Activated CD4-positive, alpha-beta T cell treated with anti-CD3 and anti-CD28 coated beads, Interleukin-2, amount 50 U/mL, for 4 hours (primary cell): ENCODE results near the gene HLA-DRB5.
"Not testable (repeated sequence)": the region's sequence is repeated elsewhere in the genome, so short reads cannot be mapped to it uniquely, and the experiment has no call there.

Experiments used
- DNase-seq, 2 experiments: peaks; one replicate each; pipeline ENCODE4 v3.0.0-alpha.2; 2020

Gene HLA-DRB5

DNA sequence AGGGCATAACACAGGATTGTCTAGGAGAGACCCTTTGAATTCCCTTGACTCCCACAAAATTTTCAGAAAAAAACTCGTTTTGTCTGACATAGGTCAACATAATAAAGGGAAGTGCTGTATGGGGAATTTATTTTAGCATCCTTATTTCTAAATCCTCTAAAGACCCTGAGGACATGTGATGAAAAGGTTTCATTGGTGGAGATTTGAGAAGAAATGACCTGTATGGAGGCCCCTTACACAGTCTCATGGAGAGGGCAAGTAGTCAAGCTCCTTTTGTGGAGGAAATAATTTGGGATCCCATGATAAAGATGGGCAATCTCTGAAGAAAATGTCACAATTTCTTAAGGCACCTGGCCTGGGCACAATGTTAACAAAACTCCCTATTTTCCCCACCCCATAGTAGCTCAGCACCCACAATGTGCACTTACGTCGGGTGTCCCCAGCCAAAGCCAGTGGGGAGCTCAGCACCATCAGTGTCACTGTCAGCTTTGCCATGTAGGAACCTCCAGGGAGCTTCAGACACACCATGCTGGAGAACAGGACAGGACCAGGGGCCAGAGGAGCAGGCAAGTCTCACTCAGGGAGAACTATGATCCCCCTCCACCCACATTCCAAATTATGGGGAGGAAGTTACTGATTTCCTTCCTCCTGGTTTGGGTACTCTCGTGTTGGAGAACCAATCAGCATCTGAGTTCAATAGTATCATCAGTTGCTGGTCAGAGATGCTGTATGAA lies at the start of gene HLA-DRB5:
HLA-DRB5 (minus strand) TSS at position 591 of the 734 bp plus-strand sequence; CDS start at position 528, 63 bp downstream.
- DNase-seq: no peak

DNA sequence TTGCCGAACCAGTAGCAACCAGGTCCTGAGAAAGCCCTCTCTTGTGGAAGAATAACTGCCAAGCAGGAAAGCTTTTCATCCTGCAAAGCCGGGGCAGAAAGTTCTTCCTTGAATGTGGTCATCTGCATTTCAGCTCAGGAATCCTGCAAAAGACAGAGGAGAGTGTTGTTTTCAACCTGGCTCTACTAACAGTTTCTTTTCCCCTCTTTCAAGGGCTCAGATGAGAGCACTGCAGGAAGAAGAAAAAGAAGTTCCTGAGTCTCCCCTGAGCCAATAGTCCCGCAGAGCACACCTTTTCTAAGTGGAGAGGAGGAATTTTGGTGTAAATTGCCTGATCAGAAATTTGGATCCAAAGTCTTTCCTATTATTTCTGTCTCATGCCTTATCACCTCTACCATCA lies 48.9 kb upstream of the HLA-DRB5 start:
- no peak for DNase-seq

DNA sequence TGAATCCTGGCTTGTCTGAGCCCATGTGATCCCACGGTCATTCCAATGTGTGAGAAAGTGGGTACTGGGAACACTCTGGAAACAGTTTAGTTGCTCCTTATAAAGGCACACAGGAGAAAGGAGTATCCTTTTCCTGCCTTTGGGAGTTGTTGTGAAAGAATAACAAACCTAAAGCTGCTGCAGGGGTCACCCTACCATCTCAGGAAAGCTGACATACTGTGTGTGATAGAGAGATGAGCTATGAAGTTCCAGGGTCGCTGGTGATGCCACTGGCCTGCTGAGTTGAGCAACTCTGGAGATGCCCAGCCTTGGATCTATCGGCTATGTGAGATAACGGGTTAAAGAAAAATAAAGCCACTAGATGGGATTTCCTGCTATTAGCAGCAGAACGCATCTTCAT lies 47.4 kb upstream of the HLA-DRB5 start:
- not testable (repeated sequence) for DNase-seq

DNA sequence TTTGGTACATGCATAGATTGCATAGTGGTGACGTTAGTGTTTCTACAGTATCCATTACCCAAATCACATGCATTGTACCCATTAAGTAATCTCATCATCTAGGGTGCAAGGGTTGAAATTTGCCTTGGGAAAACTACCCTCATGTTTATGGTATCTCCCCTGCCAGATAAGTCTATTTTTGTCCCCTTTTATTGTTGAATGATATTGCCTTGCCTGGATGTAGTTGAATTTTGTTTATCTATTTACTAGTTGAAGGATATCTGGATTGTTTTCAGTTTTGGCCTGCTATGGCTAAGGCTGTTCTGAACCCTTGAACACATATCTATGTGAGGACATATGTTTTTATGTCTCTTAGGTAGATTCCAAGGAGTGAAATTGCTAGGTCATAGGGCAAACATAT lies 46.2 kb upstream of the HLA-DRB5 start:
- DNase-seq: no peak

DNA sequence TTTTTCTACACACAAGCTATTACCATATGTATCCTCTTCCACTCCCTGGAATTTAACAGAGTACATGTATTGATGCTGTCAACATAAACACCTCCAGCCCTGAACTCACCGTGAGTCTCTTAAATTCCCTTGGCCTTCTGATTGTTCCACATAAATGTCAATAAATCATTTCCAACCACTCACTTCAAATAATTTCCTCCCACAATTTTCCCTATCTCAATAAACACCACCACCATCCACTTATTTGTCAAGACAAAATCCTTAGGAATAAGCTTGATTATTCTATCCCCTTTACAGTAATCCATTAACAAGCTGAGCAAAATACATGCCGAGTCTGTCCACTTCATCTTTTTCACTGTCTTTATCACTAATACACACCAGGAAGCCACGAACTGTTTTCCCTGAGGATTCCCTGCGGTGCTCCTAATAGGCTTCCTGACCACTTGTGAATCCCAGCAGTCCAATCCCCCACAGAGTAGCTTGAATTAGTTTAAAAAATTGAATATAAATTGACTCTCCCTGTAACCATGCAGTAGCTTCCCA lies 40.3 kb upstream of the HLA-DRB5 start:
- DNase-seq: no peak

DNA sequence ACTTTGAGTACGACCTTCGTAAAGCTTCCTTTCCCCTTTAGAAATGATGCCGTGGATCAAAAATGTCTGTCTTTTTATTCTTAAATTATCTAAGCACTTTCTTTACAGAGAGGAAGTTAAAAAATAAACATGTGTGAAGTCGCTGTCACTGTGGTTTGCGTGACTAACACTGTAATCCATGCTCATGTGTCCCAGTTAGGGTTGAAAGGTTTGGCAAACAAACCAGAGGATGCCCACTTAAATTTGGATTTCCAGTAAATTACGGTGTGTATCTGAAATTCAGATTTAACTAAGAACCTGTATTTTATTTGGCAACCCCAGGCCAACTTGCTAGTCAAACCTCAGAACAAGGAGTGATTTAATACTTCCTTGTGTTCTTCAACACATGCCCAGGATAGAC lies 38.5 kb upstream of the HLA-DRB5 start:
- DNase-seq: no peak

DNA sequence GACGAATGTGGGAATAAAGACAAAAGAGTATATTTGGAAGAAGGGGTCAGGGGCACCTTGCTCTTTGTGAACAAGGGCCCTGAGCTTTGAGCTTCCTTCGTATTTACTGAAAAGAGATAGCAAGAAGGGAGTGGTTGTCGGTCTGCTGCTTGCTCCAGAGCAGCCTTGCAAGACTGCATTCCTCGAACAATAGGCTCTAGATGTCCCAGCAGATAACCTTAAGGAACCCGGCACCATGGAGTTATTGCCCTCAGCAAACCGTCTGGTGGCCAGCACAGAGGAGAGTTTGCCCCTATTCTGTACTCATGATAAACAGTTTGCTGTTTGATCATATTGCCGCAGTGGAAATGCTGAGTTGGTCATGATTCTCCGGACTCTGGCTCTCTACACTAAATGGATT lies 36.9 kb upstream of the HLA-DRB5 start:
- no peak for DNase-seq

DNA sequence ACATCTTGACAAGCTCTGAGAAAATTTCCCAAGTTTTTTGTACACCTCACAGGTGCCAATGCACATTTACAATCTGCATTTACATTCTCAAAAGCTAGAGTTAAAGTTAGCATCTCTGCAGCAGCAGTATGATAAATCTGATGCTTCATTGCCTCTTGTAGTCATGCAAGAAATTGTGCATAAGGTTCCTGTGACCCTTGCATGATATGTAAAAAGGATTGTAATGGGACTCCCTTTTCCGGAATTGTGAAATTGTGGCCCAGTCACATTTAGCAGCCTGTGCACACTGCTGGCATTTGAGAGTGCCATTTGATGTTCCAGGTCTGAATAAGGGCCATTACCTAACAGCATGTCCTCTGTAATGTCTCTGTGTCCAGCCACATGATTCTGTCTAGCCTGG lies 35.4 kb upstream of the HLA-DRB5 start:
- no peak for DNase-seq

DNA sequence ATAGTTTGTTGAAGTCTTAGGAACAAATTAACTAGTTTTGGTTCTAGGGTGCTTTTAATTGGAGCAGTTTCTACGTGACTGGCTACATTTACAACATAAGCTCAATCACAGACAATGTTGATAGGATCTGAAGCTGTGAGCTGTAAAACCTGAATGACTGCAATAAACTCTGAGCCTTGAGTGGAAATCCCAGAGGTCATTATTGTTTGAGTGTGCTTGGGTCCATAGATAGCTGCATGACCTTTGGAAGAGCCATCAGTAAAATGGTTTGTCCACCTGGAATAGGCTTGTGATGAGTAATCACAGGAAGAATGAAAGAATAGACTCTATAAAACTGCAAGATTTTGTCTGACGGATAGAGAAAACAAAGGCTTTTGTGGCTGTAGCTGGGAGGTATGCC lies 32.9 kb upstream of the HLA-DRB5 start:
- DNase-seq: no peak

DNA sequence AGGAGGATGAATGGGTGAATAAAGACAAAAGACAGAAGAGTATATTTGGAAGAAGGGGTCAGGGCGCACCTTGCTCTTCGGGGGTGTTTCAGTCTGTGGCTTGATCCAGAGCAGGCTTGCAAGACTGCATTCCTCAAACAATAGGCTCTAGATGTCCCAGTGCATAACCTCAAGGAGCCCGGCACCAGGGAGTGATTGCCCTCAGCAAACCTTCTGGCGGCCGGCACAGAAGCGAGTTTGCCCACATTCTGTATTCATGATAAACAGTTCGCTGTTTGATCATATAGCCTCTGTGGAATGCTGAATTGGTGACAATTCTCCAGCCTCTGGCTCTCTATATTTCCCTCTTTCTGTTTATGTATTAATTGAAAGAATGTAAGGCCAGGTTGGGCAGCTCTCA lies 29.7 kb upstream of the HLA-DRB5 start:
- DNase-seq: no peak

DNA sequence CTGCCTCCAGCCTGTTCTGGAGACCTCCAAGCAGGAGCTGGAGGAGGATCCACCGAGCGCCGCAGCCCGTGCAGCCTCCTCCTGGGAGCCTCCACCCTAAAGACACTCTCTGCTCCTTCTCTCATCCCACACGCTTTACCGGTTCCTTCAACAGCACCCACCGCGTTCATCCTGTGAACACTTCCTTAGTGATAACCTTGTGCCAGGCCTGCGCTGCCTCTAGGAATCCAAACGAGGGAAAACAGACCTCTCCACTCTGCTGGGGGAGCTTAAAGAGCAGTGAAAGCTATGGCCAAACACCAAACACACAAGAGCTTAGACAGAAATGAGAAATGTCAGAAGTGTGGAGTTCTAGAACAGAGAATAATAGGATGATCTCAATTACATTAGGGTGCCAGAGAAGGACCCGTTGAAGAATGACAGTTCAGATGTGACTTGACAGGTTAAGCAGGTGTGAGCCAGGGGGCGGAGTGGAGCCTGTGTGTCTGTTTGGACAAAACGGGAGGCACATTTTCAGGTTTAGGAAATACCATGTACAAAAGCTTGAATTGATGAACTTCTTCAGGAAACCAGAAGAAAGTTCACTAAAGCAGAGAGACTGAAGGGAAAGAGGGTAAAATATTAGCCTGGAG lies 28.5 kb upstream of the HLA-DRB5 start:
- no peak for DNase-seq

DNA sequence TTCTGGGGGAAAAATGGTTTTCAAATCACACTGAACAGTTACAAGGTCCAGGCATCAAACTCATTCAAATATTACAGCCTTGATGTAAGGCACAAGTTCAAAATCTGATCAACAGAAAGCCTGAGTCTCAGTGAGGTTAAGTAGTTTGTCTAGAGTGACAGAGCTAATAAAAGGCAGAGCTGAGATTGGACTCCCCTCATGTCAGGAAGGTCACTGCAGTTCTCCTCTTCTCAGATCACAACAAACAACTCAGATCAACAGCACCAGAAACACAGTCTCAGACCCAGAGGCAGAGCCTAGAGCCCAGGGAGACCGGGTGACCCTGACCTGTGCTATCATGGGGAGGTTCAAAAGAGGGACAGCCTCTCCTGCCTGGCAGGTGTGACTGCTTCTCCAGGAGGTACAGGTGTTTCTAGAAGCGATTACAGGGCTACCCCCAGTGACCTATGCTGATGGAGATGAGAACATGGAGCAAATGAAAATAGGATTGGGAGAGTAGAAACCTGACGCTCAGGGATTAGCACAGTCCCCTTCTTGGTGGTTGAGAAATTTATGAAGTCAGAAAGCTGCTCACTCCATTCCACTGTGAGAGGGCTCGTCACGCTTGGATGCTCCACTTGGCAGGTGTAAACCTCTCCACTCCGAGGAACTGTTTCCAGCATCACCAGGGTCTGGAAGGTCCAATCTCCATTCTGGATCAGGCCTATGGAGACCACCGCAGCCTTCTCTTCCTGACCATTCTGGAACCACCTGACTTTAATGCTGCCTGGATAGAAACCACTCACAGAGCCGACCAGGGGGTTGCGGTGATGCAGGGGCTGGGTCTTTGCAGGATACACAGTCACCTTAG lies 24.3 kb upstream of the HLA-DRB5 start:
- DNase-seq: no peak

DNA sequence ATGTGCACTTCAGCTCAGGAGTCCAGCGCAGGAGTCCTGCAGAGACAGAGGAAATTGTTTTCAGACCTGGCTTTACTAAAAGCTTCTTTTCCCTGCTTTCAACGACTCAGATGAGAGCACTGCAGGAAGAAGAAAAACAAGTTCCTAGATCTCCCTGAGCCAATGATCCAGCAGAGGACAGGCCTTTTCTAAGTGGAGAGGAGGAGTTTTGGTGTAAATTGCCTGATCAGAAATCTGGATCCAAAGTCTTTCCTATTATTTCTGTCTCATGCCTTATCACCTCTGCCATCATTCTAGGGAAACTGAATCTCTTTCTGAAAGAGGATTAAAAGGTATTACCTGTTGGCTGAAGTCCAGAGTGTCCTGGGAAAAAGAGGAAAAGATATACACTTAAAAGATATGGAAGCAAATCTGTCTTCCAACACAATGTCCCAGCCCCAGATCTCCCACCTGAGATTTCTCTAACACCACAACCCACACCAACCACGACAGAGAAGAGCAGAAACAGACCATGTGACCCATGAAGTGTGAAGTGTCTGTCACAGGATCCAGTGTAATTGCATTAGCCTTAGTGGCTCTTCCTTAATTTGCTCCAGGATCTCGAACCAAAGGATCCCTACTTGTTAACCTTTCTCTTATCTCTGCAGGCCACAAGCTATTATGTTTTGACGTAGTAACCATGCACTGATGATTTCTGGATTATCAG lies 23.1 kb upstream of the HLA-DRB5 start:
- no peak for DNase-seq

DNA sequence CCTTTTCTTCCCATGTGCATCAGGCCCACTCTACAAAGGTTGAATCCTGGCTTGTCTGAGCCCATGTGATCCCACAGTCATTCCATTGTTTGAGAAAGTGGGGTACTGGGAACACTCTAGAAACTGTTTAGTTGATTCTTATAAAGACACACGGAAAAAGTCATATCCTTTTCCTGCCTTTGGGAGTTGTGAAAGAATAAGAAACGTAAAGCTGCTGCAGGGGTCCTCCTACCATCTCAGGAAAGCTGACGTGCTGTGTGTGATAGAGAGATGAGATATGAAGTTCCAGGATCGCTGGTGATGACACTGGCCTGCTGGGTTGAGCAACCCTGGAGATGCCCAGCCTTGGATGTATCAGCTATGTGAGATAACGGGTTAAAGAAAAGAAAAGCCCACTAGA lies 21.3 kb upstream of the HLA-DRB5 start:
- no peak for DNase-seq

DNA sequence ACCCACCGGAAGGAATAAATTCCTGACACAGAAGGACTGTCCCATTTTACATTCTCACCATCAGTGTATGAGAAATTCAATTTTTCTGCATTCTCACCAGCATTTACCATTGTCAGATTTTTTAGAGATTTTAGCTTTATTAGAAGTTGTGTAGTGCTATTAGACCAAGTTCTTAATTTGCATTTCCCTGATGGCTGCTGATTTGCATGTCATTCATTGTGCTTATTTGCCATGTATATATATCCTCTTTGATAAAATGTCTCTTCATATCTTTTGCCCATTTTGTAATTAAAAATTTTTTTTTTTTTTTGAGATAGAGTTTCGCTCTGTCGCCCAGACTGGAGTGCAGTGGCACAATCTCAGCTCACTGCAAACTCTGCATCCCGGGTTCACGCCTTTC lies 9.8 kb upstream of the HLA-DRB5 start:
- DNase-seq: no peak

DNA sequence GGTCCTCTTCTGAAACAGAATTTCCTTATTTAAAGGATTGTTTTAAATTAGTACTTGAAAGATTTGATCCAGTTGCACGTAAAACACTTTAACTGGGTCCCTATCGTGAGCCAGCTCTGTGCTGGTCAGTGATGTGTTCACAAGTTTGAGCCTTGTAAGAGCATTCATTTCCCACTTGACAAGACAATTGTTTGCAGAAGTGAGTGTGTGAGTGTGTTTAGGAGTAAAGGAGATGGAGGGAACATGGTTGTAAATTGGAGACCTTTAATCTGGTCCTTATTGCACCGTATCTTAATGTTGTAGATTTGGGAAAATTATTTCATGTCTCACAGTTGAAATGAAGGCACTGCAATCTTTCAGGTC lies 325 bp upstream of the HLA-DRB5 start:
- DNase-seq: not testable (repeated sequence)

DNA sequence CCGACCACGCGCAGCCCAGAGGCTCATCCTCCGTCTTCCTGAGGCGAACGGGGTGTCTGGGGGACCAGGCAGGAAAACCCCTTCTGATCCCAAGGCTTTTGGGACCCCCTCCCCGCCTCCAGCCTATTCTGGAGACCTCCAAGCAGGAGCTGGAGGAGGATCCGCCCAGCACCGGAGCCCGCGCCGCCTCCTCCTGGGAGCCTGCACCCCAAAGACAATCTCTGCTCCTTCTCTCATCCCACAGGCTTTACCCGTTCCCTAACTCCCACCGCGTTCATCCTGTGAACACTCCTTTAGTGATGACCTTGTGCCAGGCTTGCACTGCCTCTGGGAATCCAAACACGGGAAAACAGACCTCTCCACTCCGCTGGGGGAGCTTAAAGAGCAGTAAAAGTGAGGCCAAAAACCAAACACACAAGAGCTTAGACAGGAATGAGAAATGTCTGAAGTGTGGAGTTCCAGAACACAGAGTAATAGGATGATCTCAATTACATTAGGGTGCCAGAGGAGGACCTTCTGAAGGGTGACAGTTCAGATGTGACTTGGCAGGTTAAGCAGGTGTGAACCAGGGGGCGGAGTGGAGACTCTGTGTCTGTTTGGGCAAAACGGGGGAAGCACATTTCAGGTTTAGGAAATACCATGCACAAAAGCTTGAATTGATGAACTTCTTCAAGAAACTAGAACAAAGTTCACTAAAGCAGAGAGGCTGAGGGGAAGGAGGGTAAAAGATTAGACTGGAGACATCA lies 7.6 kb downstream of the HLA-DRB5 start:
- DNase-seq: no peak

DNA sequence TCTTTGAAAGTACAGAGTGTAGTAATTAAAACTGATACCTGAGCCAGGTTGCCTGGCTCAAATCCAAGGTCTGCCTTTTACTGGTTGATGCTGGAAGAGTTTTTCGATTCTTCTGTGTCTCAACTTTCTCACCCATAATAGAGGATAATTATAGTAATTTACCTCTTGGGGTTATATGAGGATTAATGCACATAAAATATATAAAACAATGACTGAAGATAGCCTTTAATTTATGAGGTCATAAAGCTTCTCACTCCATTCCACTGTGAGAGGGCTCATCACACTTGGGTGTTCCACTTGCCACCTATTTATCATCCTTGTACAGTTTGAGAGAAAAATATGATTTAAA lies 10.2 kb downstream of the HLA-DRB5 start:
- DNase-seq: no peak

DNA sequence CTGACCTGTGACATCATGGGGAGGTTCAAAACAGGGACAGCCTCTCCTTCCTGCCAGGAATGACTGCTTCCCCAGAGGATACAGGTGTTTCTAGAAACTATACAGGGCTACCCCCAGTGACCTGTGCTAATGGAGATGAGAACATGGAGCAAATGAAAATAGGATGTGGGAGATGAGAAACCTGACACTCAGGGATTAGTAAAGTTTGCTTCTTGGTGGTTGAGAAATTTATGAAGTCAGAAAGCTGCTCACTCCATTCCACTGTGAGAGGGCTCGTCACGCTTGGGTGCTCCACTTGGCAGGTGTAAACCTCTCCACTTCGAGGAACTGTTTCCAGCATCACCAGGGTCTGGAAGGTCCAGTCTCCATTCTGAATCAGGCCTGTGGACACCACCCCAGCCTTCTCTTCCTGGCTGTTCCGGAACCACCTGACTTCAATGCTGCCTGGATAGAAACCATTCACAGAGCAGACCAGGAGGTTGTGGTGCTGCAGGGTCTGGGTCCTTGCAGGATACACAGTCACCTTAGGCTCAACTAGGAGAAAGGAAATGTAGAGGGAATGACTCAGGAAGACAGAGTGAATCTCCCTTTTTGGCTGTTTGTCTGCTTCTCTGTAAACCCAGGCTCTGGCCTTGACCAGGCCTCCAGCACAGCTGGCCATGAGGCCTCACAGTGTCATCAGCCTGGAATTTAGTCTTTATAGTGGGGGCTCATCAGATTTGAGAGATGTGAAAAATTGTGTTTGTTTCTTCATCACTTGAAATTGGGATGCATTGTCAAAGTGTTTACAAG lies 10.8 kb downstream of the HLA-DRB5 start:
- DNase-seq: no peak

DNA sequence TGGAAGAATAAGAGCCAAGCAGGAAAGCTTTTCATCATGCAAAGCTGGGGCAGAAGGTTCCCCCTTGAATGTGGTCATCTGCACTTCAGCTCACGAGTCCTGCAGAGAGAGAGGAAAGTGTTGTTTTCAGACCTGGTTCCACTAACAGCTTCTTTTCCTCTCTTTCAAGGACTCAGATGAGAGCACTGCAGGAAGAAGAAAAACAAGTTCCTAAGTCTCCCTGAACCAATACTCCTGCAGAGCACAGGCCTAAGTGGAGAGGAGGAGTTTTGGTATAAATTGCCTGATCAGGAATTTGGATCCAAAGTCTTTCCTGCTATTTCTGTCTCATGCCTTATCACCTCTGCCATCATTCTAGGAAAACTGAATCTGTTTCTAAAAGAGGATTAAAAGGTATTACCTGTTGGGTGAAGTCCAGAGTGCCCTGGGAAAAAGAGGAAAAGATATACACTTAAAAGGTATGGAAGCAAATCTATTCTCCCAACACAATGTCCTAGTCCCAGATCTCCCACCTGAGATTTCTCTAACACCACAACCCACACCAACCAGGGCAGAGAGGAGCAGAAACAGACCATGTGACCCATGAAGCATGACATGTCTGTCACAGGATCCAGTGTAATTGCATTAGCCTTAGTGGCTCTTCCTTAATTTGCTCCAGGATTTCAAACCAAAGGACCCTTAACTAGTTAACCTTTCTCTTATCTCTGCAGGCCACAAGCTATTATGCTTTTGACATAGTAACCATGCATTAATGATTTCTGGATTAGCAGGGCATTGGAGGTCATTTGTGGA lies 12.2 kb downstream of the HLA-DRB5 start:
- DNase-seq: no peak

DNA sequence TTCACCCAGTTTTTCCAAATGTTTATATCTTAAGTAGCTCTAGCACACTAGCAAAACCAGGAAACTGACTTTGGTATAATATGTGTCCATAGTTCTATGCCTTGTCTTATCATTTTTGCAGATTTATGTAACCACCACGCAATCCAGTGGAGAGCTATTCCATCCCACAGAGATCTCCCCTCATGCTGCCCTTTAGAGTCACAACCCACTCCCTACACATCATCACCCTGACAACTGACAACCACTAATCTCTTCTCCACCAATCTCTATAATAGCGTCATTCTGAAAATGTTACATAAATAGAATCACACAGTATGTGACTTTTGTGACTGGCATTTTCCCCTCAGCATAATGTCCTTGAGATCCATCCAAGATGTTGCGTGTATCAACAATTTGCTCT lies 29.1 kb downstream of the HLA-DRB5 start:
- DNase-seq: no peak
